IgD-negative memory B cell (primary cell): ENCODE measurements around the gene ERCC5. TPM values are rescaled to one million over a fixed set of nuclear protein-coding genes. Genes with fewer than 3 reads are reported as not detected.

ENCODE experiments used
- H3K27ac Mint-ChIP-seq, 3 donors: one replicate each; pipeline ENCODE4 v1.8.0; 2020 to 2022; ENCODE audit warnings: mild to moderate bottlenecking in 3 of 3, mixed read lengths in 3 of 3, moderate library complexity in 1 of 3
- H3K27me3 Mint-ChIP-seq: one replicate; pipeline ENCODE4 v1.8.0; 2021; ENCODE audit warnings: mixed read lengths
- H3K36me3 Mint-ChIP-seq: one replicate; pipeline ENCODE4 v1.8.0; 2020; ENCODE audit warnings: mild to moderate bottlenecking, mixed read lengths
- H3K4me1 Mint-ChIP-seq, 3 donors: one replicate each; pipeline ENCODE4 v1.8.0; 2020 to 2022; ENCODE audit warnings: mixed read lengths in 3 of 3, mild to moderate bottlenecking in 1 of 3
- H3K4me3 Mint-ChIP-seq, 4 donors: one replicate each; pipeline ENCODE4 v1.8.0; 2020 to 2022; ENCODE audit warnings: mild to moderate bottlenecking in 4 of 4, mixed read lengths in 4 of 4, moderate library complexity in 3 of 4
- H3K9me3 Mint-ChIP-seq, 3 donors: one replicate each; pipeline ENCODE4 v1.8.0; 2020 to 2021; ENCODE audit warnings: mixed read lengths in 3 of 3, mild to moderate bottlenecking in 1 of 3
- polyA plus RNA-seq: library from polyadenylated mRNA; unstranded; fragments of 300-500 nt; fragmentation: Illumina TruSeq; gene quantifications from one replicate; pipeline ENCODE4 v1.2.3, GENCODE V29; 2021

The ERCC5 gene
- polyA plus RNA-seq, 1 donor from 2014 or later, result 42.4 TPM

DNA sequence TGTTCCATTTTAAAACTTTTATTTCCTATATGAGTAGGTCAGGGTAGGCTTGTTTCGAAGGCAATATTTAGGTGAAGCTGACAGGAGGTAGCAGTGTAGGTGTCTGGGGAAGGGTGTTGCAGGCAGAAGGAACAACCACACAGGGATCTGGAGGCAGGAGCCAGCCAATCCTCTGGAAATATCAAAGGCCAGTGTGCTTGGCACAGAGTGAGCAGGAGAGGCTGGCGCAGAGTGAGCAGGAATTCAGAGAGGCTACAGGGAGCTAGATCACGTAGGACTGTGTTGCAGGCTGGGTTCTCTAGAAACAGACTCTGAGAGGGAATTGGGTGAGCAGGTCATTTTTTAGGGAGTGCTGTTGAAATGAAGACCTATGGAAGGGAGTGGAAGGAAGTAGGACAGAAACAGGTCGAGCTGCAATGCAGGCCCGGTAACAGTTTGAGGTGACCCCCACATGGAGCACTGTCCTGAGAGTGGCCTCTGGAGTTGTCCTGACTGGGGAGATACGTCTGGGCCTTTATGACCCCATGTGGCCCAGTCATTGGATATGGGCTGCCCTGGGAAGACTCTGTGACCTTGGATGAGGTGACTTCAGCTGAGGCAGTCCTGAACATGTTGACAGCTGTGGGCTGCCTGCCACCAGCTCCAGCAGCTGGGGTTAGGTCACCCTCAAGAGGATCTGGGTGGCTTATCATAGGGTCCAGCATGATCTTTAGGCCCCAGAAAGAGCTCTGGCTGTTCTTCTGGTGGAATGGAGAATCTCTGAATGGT is 51.7 kb downstream of the ERCC5 start:
- H3K9me3 Mint-ChIP-seq, result no peaks in the 10 kb centered on the region
- H3K27me3 Mint-ChIP-seq, result no peaks in the 10 kb centered on the region
- H3K27ac Mint-ChIP-seq, result peak overlapping the region in 1 of 3 donors; percentile 73
- H3K4me3 Mint-ChIP-seq, result no peak overlapping the region
- H3K36me3 Mint-ChIP-seq, result peaks cover 1% of the 10 kb centered on the region
- peaks cover 0 to 3% (median 0%) of the 10 kb centered on the region in 3 donors for H3K4me1 Mint-ChIP-seq

- no peaks in the 10 kb centered on the region for H3K27me3 Mint-ChIP-seq
- peaks cover 1% of the 10 kb centered on the region for H3K36me3 Mint-ChIP-seq
- H3K4me1 Mint-ChIP-seq, result peaks cover 0 to 3% (median 0%) of the 10 kb centered on the region in 3 donors
- H3K4me3 Mint-ChIP-seq, result no peak overlapping the region
- H3K9me3 Mint-ChIP-seq, result no peaks in the 10 kb centered on the region
- no peak overlapping the region for H3K27ac Mint-ChIP-seq
These were observed 54.4 kb downstream of the ERCC5 start for GRCh38 chr13:102900193-102900608.

DNA sequence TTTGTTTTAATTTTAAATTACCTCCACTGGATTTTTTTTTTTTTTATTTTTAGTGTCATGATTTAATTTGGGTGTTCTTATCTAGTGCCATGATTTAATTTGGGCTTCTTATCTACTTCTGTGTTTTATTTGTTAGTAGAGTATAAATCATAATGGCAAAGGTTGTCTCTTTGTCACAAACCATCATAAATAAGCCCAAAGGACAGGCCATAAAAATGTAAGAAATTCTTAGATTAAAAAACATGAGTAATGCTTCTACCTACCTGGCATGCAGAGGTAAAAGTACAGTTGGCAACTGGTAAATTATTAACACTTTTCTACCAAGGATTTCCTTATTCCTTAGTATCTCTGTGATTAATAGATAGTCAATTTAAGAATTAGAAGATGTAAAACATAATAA is 55.2 kb downstream of the ERCC5 start:
- Mint-ChIP-seq H3K4me3 (no peak overlapping the region), H3K9me3 (no peaks in the 10 kb centered on the region), H3K36me3 (peaks cover 1% of the 10 kb centered on the region), H3K4me1 (peaks cover 0 to 3% (median 0%) of the 10 kb centered on the region in 3 donors), H3K27me3 (no peaks in the 10 kb centered on the region), H3K27ac (no peak overlapping the region)

DNA sequence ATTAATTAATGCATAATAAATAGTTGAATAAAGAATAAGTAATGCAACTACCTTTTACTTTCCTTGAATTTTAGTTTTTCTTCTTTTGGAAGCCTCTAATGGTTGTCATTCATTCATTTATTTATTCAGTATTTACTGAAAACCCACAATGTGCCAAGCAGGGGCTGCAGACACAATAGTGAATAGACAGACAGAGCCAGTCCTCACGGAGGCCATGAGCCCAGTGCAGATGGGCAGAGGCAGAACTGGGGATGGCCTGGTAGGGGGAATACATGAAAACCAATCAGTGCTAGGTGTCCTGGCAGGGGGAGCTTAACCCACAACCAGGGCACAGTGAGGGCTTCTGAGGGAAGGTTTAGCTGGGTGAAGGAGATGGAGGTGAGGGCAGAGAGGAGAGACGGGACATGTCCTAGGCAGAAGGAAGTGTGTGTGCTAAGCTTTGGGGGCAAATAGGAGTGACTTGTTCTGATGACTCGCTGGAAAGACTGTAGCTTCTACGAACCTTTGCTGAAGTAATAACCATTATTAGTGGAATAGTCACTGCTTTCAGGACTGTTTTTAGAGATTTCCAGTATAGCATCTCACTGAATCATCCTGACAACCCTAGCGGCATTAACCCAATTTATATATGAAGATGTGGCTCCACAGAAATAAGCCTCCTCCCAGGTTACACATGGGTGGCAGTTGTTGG is 55.9 kb downstream of the ERCC5 start:
- Mint-ChIP-seq H3K9me3 (no peaks in the 10 kb centered on the region), H3K36me3 (peaks cover 1% of the 10 kb centered on the region), H3K4me3 (no peak overlapping the region), H3K4me1 (peaks cover 0 to 3% (median 0%) of the 10 kb centered on the region in 3 donors), H3K27ac (no peak overlapping the region), H3K27me3 (peaks cover 2% of the 10 kb centered on the region)

GRCh38 chr13:102902789-102903347 is 57.0 kb downstream of the ERCC5 start:
- Mint-ChIP-seq H3K9me3 (no peaks in the 10 kb centered on the region), H3K36me3 (no peaks in the 10 kb centered on the region), H3K4me1 (peaks cover 0 to 3% (median 0%) of the 10 kb centered on the region in 3 donors), H3K27ac (no peak overlapping the region), H3K4me3 (peak overlapping the region in 1 of 4 donors; percentile 28), H3K27me3 (peaks cover 5% of the 10 kb centered on the region)

- Mint-ChIP-seq H3K9me3 (no peaks in the 10 kb centered on the region), H3K27me3 (peaks cover 5% of the 10 kb centered on the region), H3K4me1 (peaks cover 0 to under 1% (median 0%) of the 10 kb centered on the region in 3 donors), H3K36me3 (no peaks in the 10 kb centered on the region), H3K27ac (no peak overlapping the region), H3K4me3 (no peak overlapping the region)
These were observed 58.0 kb downstream of the ERCC5 start for GRCh38 chr13:102903659-102904407.

DNA sequence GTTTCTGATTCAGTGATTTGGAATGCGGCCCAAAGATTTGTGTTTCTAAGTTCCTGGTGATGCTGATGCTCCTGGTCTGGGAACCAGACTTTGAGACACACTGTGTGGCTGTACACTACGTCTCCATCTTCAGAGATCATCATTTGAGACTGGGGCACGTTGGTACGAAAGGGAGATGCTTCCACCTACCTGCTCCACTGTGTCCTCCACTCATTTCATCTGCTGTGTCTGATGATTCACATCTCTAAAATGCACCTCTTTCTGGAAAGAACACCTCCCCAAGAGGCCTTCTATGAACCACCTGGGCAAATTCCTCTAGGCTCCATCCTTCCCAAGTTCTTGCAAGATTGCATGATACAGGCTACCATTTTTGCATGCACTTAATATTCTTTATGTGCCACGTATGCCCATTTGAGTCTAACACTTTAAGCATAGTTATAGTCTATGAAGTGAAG is 58.6 kb downstream of the ERCC5 start:
- no peaks in the 10 kb centered on the region for H3K36me3 Mint-ChIP-seq
- H3K27ac Mint-ChIP-seq, result no peak overlapping the region
- H3K4me1 Mint-ChIP-seq, result no peaks in the 10 kb centered on the region
- no peaks in the 10 kb centered on the region for H3K9me3 Mint-ChIP-seq
- no peak overlapping the region for H3K4me3 Mint-ChIP-seq
- peaks cover 5% of the 10 kb centered on the region for H3K27me3 Mint-ChIP-seq

GRCh38 chr13:102905905-102906771 is 60.3 kb downstream of the ERCC5 start:
- Mint-ChIP-seq H3K4me1 (no peaks in the 10 kb centered on the region), H3K4me3 (no peak overlapping the region), H3K27ac (no peak overlapping the region), H3K27me3 (peaks cover 5% of the 10 kb centered on the region), H3K36me3 (no peaks in the 10 kb centered on the region), H3K9me3 (no peaks in the 10 kb centered on the region)

- no peaks in the 10 kb centered on the region for H3K4me1 Mint-ChIP-seq
- no peaks in the 10 kb centered on the region for H3K9me3 Mint-ChIP-seq
- H3K27me3 Mint-ChIP-seq, result peaks cover 5% of the 10 kb centered on the region
- H3K4me3 Mint-ChIP-seq, result no peak overlapping the region
- no peak overlapping the region for H3K27ac Mint-ChIP-seq
- no peaks in the 10 kb centered on the region for H3K36me3 Mint-ChIP-seq
These were observed 61.4 kb downstream of the ERCC5 start for GRCh38 chr13:102907016-102907756.

DNA sequence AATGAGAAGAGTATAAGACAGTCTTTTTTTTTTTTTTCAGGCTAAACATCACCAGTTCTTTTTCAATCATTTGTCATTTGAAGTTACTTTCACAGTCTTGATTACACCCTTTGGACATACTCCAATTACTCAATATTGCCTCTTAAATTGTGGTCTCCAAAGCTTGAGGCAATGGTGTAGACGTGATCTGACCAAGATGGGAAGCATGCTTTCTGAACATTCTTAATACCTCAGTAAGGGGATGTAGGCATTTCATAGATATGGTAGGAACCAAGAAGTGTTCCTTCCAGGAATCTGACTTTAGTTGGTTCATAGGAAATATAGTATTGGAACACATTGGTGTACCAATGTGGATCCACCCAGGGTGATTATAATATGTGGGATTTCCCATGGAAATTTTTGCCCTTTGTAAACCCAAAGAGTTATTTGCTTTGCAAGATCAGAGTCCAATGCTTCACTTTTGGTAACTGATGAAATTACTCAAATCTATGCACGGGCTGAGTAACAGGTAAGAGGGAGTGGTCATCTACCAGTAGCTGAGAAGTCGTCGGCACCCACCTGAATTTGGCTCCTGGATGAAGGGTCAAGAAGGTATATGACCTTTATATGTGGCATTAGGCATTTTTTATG is 62.2 kb downstream of the ERCC5 start:
- no peaks in the 10 kb centered on the region for H3K9me3 Mint-ChIP-seq
- no peaks in the 10 kb centered on the region for H3K4me1 Mint-ChIP-seq
- no peak overlapping the region for H3K4me3 Mint-ChIP-seq
- H3K36me3 Mint-ChIP-seq, result no peaks in the 10 kb centered on the region
- peaks cover 5% of the 10 kb centered on the region for H3K27me3 Mint-ChIP-seq
- H3K27ac Mint-ChIP-seq, result no peak overlapping the region

DNA sequence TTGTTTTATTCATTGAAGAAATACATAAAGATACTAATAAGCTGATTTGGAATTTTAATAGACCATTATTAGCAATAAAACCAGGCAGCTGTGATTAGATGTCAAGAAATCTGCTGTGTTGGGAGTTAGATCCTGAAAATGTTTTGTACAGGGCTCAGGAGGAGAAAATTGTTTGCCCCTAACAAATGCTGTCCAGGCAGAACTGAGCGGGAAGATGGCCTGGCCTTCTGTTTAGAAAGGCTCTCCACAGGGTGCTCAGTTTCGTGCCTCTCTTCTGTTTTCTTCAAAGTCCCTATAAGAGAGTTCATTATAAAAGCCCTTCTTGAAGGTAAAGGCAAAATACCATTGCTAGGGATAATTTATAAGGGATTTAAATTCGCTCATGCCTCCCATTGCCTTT is 64.1 kb downstream of the ERCC5 start:
- Mint-ChIP-seq H3K9me3 (no peaks in the 10 kb centered on the region), H3K27me3 (peaks cover 5% of the 10 kb centered on the region), H3K4me3 (no peak overlapping the region), H3K36me3 (peaks cover 2% of the 10 kb centered on the region), H3K4me1 (no peaks in the 10 kb centered on the region), H3K27ac (no peak overlapping the region)

DNA sequence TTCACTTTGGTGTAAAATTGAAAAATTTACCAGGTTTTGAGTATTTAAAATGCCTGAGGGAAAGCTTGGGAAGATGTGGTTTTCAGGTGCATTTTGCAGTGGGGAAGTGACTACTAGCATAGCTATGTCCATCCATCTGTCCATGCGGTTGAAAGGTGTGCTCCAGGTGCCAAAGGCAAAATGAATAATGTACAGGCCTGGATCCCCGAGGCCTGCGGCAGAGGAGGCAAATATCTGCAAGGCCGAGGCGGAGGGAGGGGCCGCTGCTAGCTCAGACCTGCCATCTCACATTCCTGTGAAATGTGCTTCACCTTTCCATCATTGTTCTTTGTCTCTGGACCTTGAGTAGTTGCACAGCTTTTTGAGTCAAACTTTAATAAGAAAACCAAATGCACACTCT is 65.5 kb downstream of the ERCC5 start:
- no peak overlapping the region for H3K27ac Mint-ChIP-seq
- no peaks in the 10 kb centered on the region for H3K9me3 Mint-ChIP-seq
- peaks cover 2% of the 10 kb centered on the region for H3K36me3 Mint-ChIP-seq
- H3K27me3 Mint-ChIP-seq, result peaks cover 5% of the 10 kb centered on the region
- H3K4me3 Mint-ChIP-seq, result no peak overlapping the region
- no peaks in the 10 kb centered on the region for H3K4me1 Mint-ChIP-seq

DNA sequence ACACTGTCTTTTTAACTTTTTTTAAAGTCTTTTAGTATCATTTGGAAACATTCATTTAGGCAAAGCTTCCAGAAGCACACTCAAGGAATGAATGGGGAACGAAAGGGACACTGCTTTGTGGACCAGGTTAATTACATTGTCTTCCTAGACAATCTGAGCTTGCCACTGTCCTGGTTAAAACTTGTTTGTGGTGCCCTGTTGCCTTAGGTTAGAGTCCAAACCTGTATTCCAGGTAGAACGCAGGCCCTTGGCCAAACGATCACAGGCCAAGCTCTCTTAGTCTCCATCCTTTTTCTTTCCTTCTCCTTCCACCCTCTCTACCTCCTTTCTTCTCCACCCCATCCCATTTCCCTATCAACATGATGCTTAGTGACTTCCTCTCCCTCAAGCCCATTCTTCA is 66.8 kb downstream of the ERCC5 start:
- no peaks in the 10 kb centered on the region for H3K27me3 Mint-ChIP-seq
- H3K36me3 Mint-ChIP-seq, result peaks cover 2% of the 10 kb centered on the region
- H3K27ac Mint-ChIP-seq, result no peak overlapping the region
- H3K9me3 Mint-ChIP-seq, result no peaks in the 10 kb centered on the region
- H3K4me3 Mint-ChIP-seq, result no peak overlapping the region
- H3K4me1 Mint-ChIP-seq, result peaks cover 0 to 1% (median 0%) of the 10 kb centered on the region in 3 donors
